ENCODE measurements around the gene TMED9.

GRCh38 chr5:177604116-177604521 is 12.1 kb downstream of the TMED9 start:
- TF ChIP-seq CTCF (optimal IDR thresholded peaks at IDR 0.05 in 1 of 3, IDR thresholded peaks at IDR 0.05 in 1 of 3, conservative IDR thresholded peaks at IDR 0.05 in 1 of 3; ENCODE audit: extremely low read depth in 1 of 3, insufficient read depth in 2 of 3, low read length in 3 of 3) (no peak), EZH2 (IDR thresholded peaks at IDR 0.05; ENCODE audit: low read length) (no peak)
